Activated T-cell treated with anti-CD3 and anti-CD28 coated beads for 24 hours (primary cell): ENCODE results near the gene SURF6.
"Not testable (repeated sequence)": the region's sequence is repeated elsewhere in the genome, so short reads cannot be mapped to it uniquely, and the experiment has no call there.

Experiments used
- DNase-seq: peaks from one replicate; pipeline ENCODE4 v3.0.0-alpha.2; 2020; ENCODE audit warnings: low read depth

Gene SURF6

GRCh38 chr9:133323991-133324703 is 11.8 kb downstream of the SURF6 start:
- no peak for DNase-seq

GRCh38 chr9:133323211-133323610 is 12.8 kb downstream of the SURF6 start:
- DNase-seq: no peak

- no peak for DNase-seq
Measured at GRCh38 chr9:133322701-133323100, 13.3 kb downstream of the SURF6 start.

GRCh38 chr9:133321411-133321935 is 14.5 kb downstream of the SURF6 start:
- no peak for DNase-seq

GRCh38 chr9:133320421-133320881 is 15.5 kb downstream of the SURF6 start:
- no peak for DNase-seq

- not testable (repeated sequence) for DNase-seq
Measured at GRCh38 chr9:133317551-133317950, 18.4 kb downstream of the SURF6 start.

- no peak for DNase-seq
Measured at GRCh38 chr9:133315997-133316396, 20.0 kb downstream of the SURF6 start.

- no peak for DNase-seq
Measured at GRCh38 chr9:133309608-133310007, 26.4 kb downstream of the SURF6 start.

- no peak for DNase-seq
Measured at GRCh38 chr9:133307301-133307700, 28.7 kb downstream of the SURF6 start.

- no peak for DNase-seq
Measured at GRCh38 chr9:133306242-133307204, 29.5 kb downstream of the SURF6 start.

- DNase-seq: no peak
Measured at GRCh38 chr9:133305731-133306130, 30.3 kb downstream of the SURF6 start.

GRCh38 chr9:133304477-133305377 is 31.3 kb downstream of the SURF6 start:
- DNase-seq: no peak

- DNase-seq: no peak
Measured at GRCh38 chr9:133304158-133304470, 31.9 kb downstream of the SURF6 start.

GRCh38 chr9:133303266-133304157 is 32.5 kb downstream of the SURF6 start:
- no peak for DNase-seq

GRCh38 chr9:133301253-133302230 is 34.4 kb downstream of the SURF6 start:
- no peak for DNase-seq

GRCh38 chr9:133299996-133300395 is 36.0 kb downstream of the SURF6 start:
- DNase-seq: not testable (repeated sequence)

GRCh38 chr9:133294257-133294656 is 41.7 kb downstream of the SURF6 start:
- DNase-seq: no peak

GRCh38 chr9:133290751-133291302 is 45.2 kb downstream of the SURF6 start:
- no peak for DNase-seq

GRCh38 chr9:133286523-133286922 is 49.5 kb downstream of the SURF6 start:
- no peak for DNase-seq
